Endothelial cell of umbilical vein (primary cell): ENCODE measurements around the gene ZSCAN4. TPM values are rescaled to one million over a fixed set of nuclear protein-coding genes. Genes with fewer than 3 reads are reported as not detected.

ENCODE experiments used
- BruUV-seq: library from RNA; stranded (reverse); fragments of 400-500 nt; replicated peaks from 2 replicates; lab custom pipeline; 2021; lab: Mats Ljungman, UMichigan
- CTCF ChIA-PET: fragments of 300-600, 350-600 bp; sonication (Branson Sonifier 250); formaldehyde crosslinking; loops from one replicate; lab custom pipeline; 2021; ENCODE audit warnings: antibody characterized with exemption, inconsistent platforms; lab: Charles Lee
- POLR2A ChIA-PET: fragments of 300-600, 350-600 bp; sonication (Branson Sonifier 250); formaldehyde crosslinking; loops from one replicate; lab custom pipeline; 2021; ENCODE audit warnings: antibody characterized with exemption, inconsistent platforms; lab: Charles Lee
- DNase-seq: peaks from one replicate; pipeline ENCODE4 v3.0.0-alpha.2; 2011; ENCODE audit warnings: low read depth, low spot score
- FAIRE-seq: peaks from 2 replicates; lab custom pipeline; 2011; peaks lifted over from hg19 to GRCh38; lab: Jason Lieb, UNC
- H2AFZ ChIP-seq: 2 replicates; pipeline ENCODE4 v1.6.0; 2012; ENCODE audit warnings: low read depth, low read length, control low read depth, inconsistent platforms
- H3K27ac ChIP-seq: 2 replicates; pipeline ENCODE4 v1.5.1; 2011; ENCODE audit warnings: low read depth, mild to moderate bottlenecking, control low read depth, low read length, moderate library complexity; ENCODE audit not compliant: insufficient read depth
- H3K27me3 ChIP-seq, 2 experiments: 2 replicates each; pipeline versions ENCODE4 v1.6.0 to v1.6.1; 2011; ENCODE audit warnings: low read length in 2 of 2, mixed read lengths in 1 of 2; ENCODE audit not compliant: control insufficient read depth in 2 of 2, insufficient read depth in 2 of 2
- H3K36me3 ChIP-seq, 2 experiments: 2 replicates in 1 of 2; 3 replicates in 1 of 2; pipeline ENCODE4 v1.5.1; 2011; ENCODE audit warnings: low read length in 2 of 2, mild to moderate bottlenecking in 1 of 2, moderate library complexity in 1 of 2; ENCODE audit not compliant: control insufficient read depth in 2 of 2, insufficient read depth in 2 of 2; ENCODE audit errors: extremely low read depth in 1 of 2
- H3K4me1 ChIP-seq: 3 replicates; pipeline ENCODE4 v1.5.1; 2011; ENCODE audit warnings: mild to moderate bottlenecking, low read length; ENCODE audit not compliant: control insufficient read depth, insufficient read depth; ENCODE audit errors: extremely low read depth
- H3K4me2 ChIP-seq: 2 replicates; pipeline ENCODE4 v1.6.1; 2011; ENCODE audit warnings: low read length, control low read depth, mixed read lengths; ENCODE audit not compliant: insufficient read depth
- H3K4me3 ChIP-seq, 3 experiments: fragments of 200-600 bp in 1 of 3; sonication (generic), shearing (Covaris generic) in 1 of 3; replicated peaks in 1 of 3; 2 replicates each; pipeline ENCODE4 v1.5.1; 2011 to 2016; ENCODE audit warnings: control low read depth in 3 of 3, low read length in 3 of 3, mild to moderate bottlenecking in 2 of 3, inconsistent platforms in 1 of 3, low read depth in 1 of 3, moderate library complexity in 1 of 3; ENCODE audit not compliant: insufficient read depth in 1 of 3
- H3K79me2 ChIP-seq: 2 replicates; pipeline ENCODE4 v1.6.0; 2012; ENCODE audit warnings: low read length, inconsistent platforms; ENCODE audit not compliant: control insufficient read depth, insufficient read depth
- H3K9ac ChIP-seq: replicated peaks from 2 replicates; pipeline ENCODE3; 2011; ENCODE audit warnings: low read length, control low read depth; ENCODE audit not compliant: insufficient read depth; ENCODE audit errors: extremely low read depth
- H3K9me1 ChIP-seq: replicated peaks from 3 replicates; pipeline ENCODE4 v1.6.0; 2011; ENCODE audit warnings: mild to moderate bottlenecking, low read length; ENCODE audit not compliant: control insufficient read depth, insufficient read depth; ENCODE audit errors: extremely low read depth
- H3K9me3 ChIP-seq: replicated peaks from 2 replicates; pipeline ENCODE4 v1.5.1; 2012; ENCODE audit warnings: low read length, inconsistent platforms; ENCODE audit not compliant: control insufficient read depth, insufficient read depth
- H4K20me1 ChIP-seq: replicated peaks from 2 replicates; pipeline ENCODE3; 2011; ENCODE audit warnings: mild to moderate bottlenecking, low read length; ENCODE audit not compliant: control insufficient read depth, insufficient read depth; ENCODE audit errors: extremely low read depth
- EZH2 ChIP-seq: IDR thresholded peaks from 2 replicates; pipeline ENCODE4 v1.6.1; 2012; ENCODE audit warnings: borderline replicate concordance, low read depth, mild to moderate bottlenecking, moderate library complexity, low read length, inconsistent platforms; ENCODE audit not compliant: severe bottlenecking
- FOS ChIP-seq: IDR thresholded peaks from 2 replicates; pipeline ENCODE4 v1.6.1; 2011; ENCODE audit warnings: mild to moderate bottlenecking, low read length, moderate library complexity, borderline replicate concordance; ENCODE audit not compliant: insufficient read depth
- GATA2 ChIP-seq: IDR thresholded peaks from 2 replicates; pipeline ENCODE4 v1.7.0; 2011; ENCODE audit warnings: low read depth, mild to moderate bottlenecking, moderate library complexity, mixed read lengths, low read length; ENCODE audit not compliant: insufficient read length, insufficient read depth
- JUN ChIP-seq: IDR thresholded peaks from 2 replicates; pipeline ENCODE4 v1.6.1; 2011; ENCODE audit warnings: borderline replicate concordance, low read depth; ENCODE audit not compliant: insufficient read length, insufficient read depth
- MYC ChIP-seq: IDR thresholded peaks from one replicate; pipeline ENCODE4 v1.6.1; 2011; ENCODE audit warnings: mild to moderate bottlenecking, low read depth, low read length
- POLR2AphosphoS5 ChIP-seq: IDR thresholded peaks from 2 replicates; pipeline ENCODE4 v1.6.1; 2012; ENCODE audit warnings: low read depth, mild to moderate bottlenecking, control low read depth, low read length, moderate library complexity; ENCODE audit not compliant: insufficient read depth
- dilution Hi-C: fragments of 300-500 bp; cut with MboI; formaldehyde crosslinking; loops from one replicate; pipeline ENCODE4 v1.15.0; 2019; ENCODE audit warnings: low sequenced_read_pairs; ENCODE audit not compliant: extremely low pct_ligation_motif_present
- intact Hi-C: fragments of 100-400 bp; cut with micrococcal nuclease; formaldehyde crosslinking; loops from one replicate; pipeline ENCODE4 v1.10.0; 2022
- polyA plus RNA-seq, 4 experiments: library from polyadenylated mRNA; depleted of rRNA in 3 of 4; stranded (reverse) in 3 of 4; unstranded in 1 of 4; fragments of >200 nt; gene quantifications; 2 replicates each; pipeline versions ENCODE4 v1.2.1 to v1.2.3, GENCODE V29; 2011 to 2012; ENCODE audit warnings: missing spikeins in 1 of 4
- total RNA-seq: library from RNA; stranded (reverse); gene quantifications from 2 replicates; pipeline ENCODE4 v1.2.3, GENCODE V29; 2021
- TF ChIP-seq, protein P1 (sequence below), 2 donors: IDR thresholded peaks; 1 replicate in 1 of 2; 2 replicates in 1 of 2; pipeline ENCODE4 v1.5.1; 2011; ENCODE audit warnings: low read length in 2 of 2, mild to moderate bottlenecking in 2 of 2, moderate library complexity in 2 of 2, control low read depth in 1 of 2, inconsistent platforms in 1 of 2, low read depth in 1 of 2; ENCODE audit not compliant: insufficient read depth in 1 of 2; ENCODE audit errors: extremely low read depth in 1 of 2

ZSCAN4 gene
- total and polyA plus RNA-seq, 2 donors (not counting 3 experiments of a cell fraction or from before 2014, with no cell fraction given), result not detected

DNA sequence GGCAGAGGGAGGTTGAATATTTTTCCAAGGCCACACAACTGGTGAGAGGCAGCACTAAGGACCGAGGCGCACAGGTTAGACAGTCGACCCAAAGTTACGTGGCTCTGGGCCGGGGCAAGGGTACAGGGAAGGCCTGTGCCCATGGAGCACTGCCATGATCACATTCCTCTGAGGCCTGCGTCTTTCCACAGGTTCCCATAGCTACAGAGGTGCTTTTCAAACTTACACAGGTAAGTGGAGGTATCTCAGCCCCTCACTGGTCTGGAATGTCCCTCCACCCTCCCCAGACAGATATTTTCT, 35.0 kb upstream of the ZSCAN4 start:
- Histone ChIP-seq H2AFZ (peak overlapping the region; percentile 93), H3K27me3 (no peaks in the 10 kb centered on the region), H3K9me1 (no peaks in the 10 kb centered on the region), H3K4me1 (peaks cover 5% of the 10 kb centered on the region), H3K36me3 (peaks cover 0 to 4% of the 10 kb centered on the region in 2 experiments), H3K9ac (peak overlapping the region; percentile 64), H3K27ac (no peak overlapping the region), H3K79me2 (no peaks in the 10 kb centered on the region), H3K9me3 (peaks cover 2% of the 10 kb centered on the region), H4K20me1 (no peaks in the 10 kb centered on the region), H3K4me2 (peak overlapping the region; percentile 67), H3K4me3 (peak overlapping the region; percentile 51 to 75 (median 71))
- FAIRE-seq (no peak), DNase-seq (no peak)
- BruUV-seq, result no TSS peak
- CTCF ChIA-PET, result no interaction called here
- POLR2A ChIA-PET, result no interaction called here
- TF ChIP-seq POLR2AphosphoS5 (no peak), GATA2 (no peak), EZH2 (no peak), FOS (no peak), JUN (no peak), MYC (no peak)
- TF ChIP-seq, protein P1, sequence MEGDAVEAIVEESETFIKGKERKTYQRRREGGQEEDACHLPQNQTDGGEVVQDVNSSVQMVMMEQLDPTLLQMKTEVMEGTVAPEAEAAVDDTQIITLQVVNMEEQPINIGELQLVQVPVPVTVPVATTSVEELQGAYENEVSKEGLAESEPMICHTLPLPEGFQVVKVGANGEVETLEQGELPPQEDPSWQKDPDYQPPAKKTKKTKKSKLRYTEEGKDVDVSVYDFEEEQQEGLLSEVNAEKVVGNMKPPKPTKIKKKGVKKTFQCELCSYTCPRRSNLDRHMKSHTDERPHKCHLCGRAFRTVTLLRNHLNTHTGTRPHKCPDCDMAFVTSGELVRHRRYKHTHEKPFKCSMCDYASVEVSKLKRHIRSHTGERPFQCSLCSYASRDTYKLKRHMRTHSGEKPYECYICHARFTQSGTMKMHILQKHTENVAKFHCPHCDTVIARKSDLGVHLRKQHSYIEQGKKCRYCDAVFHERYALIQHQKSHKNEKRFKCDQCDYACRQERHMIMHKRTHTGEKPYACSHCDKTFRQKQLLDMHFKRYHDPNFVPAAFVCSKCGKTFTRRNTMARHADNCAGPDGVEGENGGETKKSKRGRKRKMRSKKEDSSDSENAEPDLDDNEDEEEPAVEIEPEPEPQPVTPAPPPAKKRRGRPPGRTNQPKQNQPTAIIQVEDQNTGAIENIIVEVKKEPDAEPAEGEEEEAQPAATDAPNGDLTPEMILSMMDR (IDR thresholded peaks at IDR 0.05; ENCODE audit: extremely low read depth in 1 of 2, insufficient read depth in 1 of 2, low read depth in 1 of 2, low read length in 2 of 2), result no peak
- dilution Hi-C loops, result no loop called here
- intact Hi-C loops, result loop anchor here (1.0 to 10.0 kb wide), 6 partner anchors 19 to 371 kb away; partner anchors contain the start of genes ZNF134, ZNF530, ZNF606 and ZNF749
